H7 (cell line): Measurements from ENCODE around the gene DBI. TPM values are rescaled to one million over a fixed set of nuclear protein-coding genes. Genes with fewer than 3 reads are reported as not detected.

Experiments
- DNase-seq: peaks from one replicate; pipeline ENCODE4 v3.0.0; 2012
- H3K27me3 ChIP-seq: 2 replicates; pipeline ENCODE4 v1.6.0; 2011; ENCODE audit warnings: mild to moderate bottlenecking, low read length; ENCODE audit not compliant: control insufficient read depth, insufficient read depth
- H3K36me3 ChIP-seq: replicated peaks from 2 replicates; pipeline ENCODE4 v1.5.1; 2011; ENCODE audit warnings: low read length; ENCODE audit not compliant: control insufficient read depth, insufficient read depth
- H3K4me3 ChIP-seq: 2 replicates; pipeline ENCODE4 v1.5.1; 2011; ENCODE audit warnings: low read depth, mild to moderate bottlenecking, control low read depth, low read length, moderate library complexity; ENCODE audit not compliant: insufficient read depth
- total RNA-seq: library from RNA; depleted of rRNA; stranded (reverse); fragments of >200 nt; shearing (Covaris generic); gene quantifications from 2 replicates; pipeline ENCODE4 v1.2.3, GENCODE V29; 2014; rRNA removed

DBI gene
- total RNA-seq, 1 experiment from 2014 or later: 94.0 TPM

DNA sequence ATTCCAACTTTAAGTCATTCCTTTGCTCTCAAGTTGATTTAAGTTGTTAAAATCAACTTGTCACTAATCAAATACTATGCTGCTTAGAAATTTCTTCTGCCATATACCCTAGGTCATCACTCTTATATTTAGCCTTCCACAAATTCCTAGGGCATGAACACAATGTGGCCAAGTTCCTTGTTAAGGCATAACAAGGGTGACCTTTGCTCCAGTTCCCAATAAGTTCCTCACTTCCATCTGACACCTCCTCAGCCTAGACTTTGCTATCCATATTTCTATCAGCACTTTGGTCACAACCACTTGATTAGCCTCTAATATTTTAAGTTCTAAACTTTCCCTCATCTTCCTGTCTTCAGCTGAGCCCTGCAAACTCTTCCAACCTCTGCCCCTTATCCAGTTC lies 55.0 kb downstream of the DBI start:
- no peak for DNase-seq
- peaks cover 1% of the 10 kb centered on the region; the same call in 1 of the 2 replicates for H3K27me3 ChIP-seq
- no peaks in the 10 kb centered on the region for H3K36me3 ChIP-seq
- H3K4me3 ChIP-seq: no peak overlapping the region

Other genes with a start within 250 kb of the DBI start
- 0.28 and 0.59 TPM in 2 replicates for gene C1QL2, start 208.2 kb upstream of the DBI start, total RNA-seq
- 14.3 and 16.0 TPM in 2 replicates for gene STEAP3, start 143.1 kb upstream of the DBI start, total RNA-seq
- gene C2orf76, start 143 bp upstream of the DBI start, total RNA-seq: 11.0 and 14.1 TPM in 2 replicates
- 4.2 and 5.0 TPM in 2 replicates for gene TMEM37, start 64.9 kb downstream of the DBI start, total RNA-seq
- gene SCTR, start 157.5 kb downstream of the DBI start, total RNA-seq: not detected in 2 replicates
- 0.07 and 0.37 TPM in 2 replicates for gene CFAP221, start 177.5 kb downstream of the DBI start, total RNA-seq